Kasumi-1 (cell line): ENCODE results near the gene LRMDA.

Experiments used
- DNase-seq, 2 experiments: peaks; one replicate each; lab custom pipeline; 2025; lab: John Stamatoyannopoulos, UW

Gene LRMDA

DNA sequence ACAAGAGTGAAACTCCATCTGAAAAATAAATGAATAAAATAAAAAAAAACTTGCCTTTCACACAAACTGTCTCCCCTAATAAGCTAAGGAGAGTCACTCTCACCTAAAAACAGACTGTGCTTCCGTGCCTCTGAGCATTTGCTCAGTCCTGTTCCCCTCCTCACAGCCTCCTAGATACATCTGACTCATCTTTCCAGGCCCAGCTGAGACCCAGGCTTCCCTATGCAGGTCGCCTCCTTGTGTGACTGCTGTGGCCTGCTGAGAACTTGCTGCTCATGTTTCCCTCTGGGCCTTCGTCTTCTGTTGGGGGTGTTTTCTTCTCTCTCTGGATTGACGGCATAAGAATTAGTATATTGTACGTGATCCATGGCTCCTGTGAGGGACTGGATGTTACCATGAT lies 777.7 kb downstream of the LRMDA start:
- DNase-seq, result peak in 1 of 2 experiments; percentile 13

DNA sequence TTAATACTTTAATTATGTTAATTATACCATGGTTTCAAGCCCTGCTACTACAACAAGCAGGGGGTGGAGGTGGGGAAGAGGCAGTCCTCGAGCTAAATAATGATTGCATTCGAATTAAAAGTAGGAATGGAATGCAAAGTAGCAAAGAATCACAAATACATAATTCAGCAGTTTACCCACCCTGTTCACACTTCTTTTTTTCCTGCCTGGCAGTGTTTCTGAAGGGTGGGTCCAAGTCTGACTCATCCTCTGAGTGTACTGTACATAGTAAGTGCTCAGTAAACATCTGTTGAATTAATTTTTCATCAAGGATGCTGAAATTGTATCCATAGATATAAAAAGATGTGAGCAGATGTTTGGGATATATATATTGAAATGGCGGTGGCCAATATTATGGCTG lies 778.8 kb downstream of the LRMDA start:
- DNase-seq, result no peak

DNA sequence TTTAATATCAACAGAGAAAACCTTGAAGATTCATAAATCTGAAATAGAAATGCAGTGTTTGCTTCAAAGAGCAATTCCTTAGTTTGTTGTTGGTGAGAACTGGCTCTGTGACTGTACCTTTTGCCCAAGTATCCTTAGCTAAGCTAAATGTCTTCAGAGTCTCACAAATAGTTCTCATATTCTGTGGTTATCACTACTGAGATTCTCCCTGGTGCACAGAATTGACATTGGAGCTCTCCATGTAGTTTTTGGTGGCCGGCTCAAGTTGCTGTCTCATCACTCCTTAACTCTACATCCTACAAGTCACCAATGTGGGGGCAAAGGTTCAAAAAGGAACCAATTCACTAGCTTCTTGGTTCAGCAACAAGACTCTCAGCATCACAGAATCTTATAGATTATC lies 780.3 kb downstream of the LRMDA start:
- no peak for DNase-seq

- DNase-seq, result no peak
These were observed 782.5 kb downstream of the LRMDA start for GRCh38 chr10:76213876-76214275.

DNA sequence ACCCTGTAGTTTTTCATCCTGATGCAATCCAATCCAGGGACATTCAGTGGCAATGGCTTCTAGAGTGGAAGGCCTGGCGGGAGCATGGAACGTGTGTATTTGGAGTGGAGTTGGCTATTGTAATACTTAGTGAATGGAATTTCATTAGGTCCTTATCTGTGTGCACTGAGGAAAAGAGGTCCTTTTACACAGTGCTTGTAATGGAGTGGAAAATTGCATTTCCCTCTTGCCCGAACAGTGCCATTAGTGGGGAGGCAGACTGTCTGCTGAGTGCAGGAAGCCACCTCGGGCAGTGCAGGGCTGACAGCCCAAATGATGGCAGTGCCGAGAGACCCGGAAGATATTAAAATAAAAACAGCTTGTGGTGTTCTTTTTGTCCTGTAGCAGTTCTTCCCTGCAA lies 786.6 kb downstream of the LRMDA start:
- no peak for DNase-seq

- no peak for DNase-seq
These were observed 797.9 kb downstream of the LRMDA start for GRCh38 chr10:76229341-76229740.

- DNase-seq, result no peak
These were observed 799.5 kb downstream of the LRMDA start for GRCh38 chr10:76230921-76231285.

DNA sequence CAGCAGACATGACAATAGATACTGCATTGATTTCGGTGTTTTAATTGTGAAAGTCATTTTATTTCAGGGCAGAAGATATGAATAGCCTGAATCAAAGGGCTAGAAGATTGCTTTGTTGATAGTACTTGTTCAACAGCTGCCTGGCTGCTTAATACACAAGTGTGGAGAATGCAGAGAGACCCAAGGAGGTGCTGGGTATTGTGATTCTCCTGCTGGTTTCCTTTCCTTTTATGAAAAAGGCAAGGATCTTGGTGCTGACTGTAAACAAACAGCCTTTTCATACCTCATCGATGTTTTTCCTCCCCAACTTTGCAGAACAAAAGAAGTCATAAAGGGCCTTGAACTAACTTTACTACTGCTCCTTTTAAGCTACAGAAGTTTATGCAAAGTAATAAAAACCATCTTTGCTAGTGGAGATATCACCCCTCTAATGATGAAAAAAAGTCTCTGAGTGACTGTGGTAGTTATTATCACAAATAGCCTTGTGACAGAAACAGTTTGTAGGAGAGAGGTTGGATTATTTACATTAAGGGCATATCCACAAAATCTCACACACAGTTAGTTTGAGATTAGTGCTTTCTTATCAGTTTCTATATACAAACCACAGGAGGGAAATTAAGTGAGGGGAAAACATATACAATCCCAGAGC lies 800.0 kb downstream of the LRMDA start:
- no peak for DNase-seq

DNA sequence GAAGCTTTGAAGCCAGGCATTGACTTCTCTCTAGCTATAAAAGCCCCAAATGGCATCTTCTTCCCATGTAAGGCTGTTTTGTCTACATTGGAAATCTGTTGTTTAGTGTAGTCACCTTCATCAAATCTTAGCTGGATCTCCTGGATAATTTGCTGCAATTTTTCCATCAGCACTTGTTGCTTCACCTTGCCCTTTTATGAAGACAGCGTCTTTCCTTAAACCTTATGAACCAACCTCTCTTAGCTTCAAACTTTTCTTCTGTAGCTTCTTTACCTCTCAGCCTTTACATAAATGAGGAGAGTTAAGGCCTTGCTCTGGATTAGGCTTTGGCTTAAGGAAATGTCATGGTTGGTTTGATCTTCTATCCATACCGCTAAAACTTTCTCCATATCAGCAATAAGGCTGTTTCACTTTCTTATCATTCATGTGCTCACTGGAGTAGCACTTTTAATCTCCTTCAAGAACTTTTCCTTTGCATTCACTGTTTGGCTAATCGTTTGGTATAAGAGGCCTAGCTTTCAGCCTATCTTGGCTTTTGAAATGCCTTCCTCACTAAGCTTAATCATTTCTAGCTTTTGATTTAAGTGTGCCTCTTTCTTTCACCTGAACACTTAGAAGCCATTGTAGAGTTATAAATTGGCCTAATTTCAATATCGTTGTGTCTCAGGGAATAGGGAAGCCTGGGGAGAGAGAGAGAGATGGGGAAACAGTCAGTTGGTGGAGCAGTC lies 803.2 kb downstream of the LRMDA start:
- DNase-seq, result no peak

- no peak for DNase-seq
These were observed 804.9 kb downstream of the LRMDA start for GRCh38 chr10:76236356-76236755.

- no peak for DNase-seq
These were observed 811.5 kb downstream of the LRMDA start for GRCh38 chr10:76242956-76243355.

DNA sequence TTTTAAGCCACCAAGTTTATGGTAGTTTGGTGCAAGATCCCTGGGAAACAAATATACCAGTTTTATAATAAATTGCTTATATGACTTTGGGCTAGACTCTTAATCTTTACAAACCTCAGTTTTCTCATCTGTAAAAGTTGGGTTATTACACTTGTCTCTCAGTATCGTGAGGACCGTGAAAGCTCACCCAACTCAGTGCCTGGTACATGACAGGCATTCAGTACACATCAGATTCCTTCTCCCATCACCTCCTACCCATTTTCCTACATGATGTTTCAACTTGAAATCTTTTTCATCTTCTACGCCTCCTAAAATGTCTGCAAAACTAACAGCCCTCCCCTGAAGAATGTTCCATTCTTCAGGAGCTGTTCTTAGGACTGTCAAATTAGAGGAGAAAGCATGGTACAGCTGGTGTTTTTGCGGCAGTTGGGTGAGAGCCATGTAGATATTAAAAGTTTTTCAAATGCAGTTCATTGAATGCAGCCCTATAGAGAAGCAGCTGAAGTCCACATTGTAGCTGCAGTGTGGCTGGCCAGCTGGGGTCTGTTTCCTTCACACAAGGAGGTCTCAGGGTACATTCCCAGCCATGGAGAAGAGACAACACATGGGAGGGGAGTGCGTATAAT lies 812.8 kb downstream of the LRMDA start:
- no peak for DNase-seq

DNA sequence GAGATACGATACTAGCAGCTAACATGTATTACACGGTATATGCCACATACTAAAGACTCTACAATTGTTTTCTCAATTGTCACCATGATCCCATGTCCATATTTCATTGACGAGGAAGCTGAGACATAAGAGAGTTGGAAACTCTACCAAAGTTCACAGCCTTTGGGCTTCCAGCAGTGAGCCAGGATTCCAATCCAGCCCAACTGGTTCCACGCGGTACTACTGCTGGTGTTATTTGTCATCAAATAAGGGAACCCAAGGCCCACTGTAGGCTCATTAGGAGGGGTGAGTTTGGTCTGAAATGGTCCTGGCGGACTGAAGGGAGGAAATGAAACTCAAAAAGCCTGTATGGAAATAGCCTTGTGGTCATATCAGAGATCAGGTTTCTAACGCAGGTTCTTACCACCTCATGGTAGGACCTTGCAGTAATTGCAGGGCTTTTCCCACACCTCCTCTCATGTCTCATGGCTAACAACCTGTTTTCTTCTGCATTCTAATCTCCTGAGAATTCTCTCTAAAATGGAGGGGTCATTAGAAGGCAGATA lies 814.6 kb downstream of the LRMDA start:
- DNase-seq, result no peak

DNA sequence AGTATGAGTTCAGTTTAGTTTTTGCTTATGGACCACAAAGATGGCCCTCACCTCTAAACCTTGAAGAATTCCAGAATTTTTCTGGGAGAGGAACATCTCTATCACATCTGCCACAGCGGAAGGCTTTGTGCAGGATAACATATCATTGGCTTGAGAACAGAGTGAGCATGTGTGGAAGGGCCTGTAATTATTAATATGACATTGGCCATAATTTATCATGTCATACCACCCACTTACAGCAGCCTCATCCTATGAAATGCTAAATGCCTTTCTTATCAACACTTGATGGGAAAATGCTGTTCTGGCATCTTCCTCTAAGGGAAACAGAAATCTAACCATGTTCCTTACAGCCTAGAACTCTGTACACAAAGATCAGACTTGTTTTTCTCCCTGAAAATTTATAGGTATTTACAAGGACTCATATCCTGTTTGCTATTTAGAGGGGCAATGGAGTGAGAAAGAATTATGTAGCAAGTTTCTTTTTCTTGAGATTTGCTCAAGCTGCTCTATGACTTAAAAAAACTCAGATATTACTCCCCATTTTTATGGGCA lies 817.3 kb downstream of the LRMDA start:
- DNase-seq, result no peak

GRCh38 chr10:76251841-76252671 lies 820.6 kb downstream of the LRMDA start:
- DNase-seq, result no peak

DNA sequence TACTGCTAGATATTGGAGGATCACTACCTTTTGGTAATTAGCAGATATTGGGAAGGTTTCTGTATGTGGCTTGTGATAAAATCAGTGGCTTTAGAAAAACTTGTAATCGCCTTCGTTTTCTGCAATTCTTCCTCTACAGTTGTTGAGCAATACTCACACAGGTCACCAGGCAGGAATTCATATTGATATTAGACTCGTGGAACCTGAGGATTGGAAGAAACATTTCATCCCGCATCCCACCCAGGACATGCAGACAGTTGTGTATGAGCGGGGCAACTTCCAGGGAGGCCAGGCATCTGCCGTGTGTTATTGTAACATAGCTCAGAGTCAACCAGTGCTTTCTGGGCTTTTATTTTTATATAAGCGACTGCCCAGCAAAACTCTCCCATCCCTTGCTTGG lies 821.3 kb downstream of the LRMDA start:
- DNase-seq, result no peak

GRCh38 chr10:76255241-76255640 lies 823.8 kb downstream of the LRMDA start:
- no peak for DNase-seq

DNA sequence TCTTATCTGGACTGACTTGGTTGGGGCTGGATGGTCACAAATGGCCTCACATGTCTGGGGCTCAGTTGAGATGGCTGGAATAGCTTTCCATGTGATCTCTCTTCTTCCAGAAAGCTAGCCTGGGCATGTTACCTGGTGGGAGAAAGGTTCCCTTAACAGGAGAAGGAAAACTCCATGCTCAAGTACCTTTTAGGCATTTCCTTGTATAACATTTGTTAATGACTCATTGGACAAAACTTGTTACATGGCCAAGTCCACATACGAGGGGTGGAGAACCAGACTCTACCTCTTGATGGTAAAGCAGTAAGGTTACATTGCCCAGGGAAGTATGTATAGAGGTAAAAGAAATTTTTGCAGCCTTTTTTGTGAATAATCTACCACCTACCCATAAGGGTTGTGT lies 826.4 kb downstream of the LRMDA start:
- DNase-seq, result no peak

DNA sequence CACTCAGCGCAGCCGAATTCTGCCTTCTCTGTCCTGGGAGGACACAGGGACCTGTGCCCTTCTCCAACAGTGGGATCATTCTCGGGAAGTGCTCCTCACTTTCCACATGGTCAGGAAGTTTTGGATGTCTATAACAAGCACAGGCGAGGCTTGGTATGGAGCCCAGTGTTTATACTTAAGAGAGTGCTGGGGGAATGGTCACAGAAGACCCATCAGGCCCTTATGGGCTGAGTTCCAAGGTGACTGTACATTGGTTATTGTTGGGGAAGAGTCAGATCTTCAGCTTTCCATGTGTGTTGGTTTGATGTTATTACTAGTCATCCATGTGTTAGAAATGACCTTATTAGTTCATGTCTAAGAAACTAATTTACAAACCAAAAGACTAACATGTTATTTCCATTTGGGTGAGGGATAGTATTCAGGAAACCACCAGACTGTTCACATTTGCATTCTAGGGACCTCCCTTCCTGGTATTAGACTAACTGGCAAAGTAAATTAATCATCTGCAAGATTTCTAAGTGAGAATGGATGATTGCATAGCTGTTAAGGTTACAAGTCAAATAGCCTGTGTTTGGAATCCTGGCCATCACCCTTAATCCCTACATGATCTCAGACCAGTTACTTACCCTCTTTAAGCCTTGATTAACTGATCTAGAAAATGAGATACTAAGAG lies 834.2 kb downstream of the LRMDA start:
- no peak for DNase-seq

DNA sequence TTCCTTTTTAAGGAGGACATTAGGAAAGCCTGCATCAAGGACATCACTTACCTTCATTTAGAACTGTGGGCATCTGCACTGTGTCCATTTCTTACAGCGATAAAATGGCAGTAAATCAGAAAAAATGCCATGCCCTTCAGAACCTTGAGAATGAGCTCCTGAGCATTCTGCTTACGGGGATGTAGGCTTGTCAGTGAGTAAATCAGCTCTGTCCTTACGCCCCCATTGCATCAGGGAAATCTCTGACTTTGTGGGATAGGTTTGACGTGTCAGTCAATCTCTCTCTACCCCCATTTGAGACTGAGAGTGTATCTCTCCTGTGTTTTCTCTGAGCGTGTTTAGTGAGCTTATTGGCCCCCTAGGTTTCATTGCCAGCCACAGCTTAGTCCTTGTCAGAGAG lies 837.1 kb downstream of the LRMDA start:
- DNase-seq, result no peak

GRCh38 chr10:76268954-76269353 lies 837.5 kb downstream of the LRMDA start:
- no peak for DNase-seq
